Loucy (cell line): ENCODE data around the gene DIP2B.

Experiments
- H2AFZ ChIP-seq: fragments of 200-600 bp; sonication (generic); 2 replicates; pipeline ENCODE4 v1.6.0; 2016; ENCODE audit warnings: antibody characterized with exemption, mild to moderate bottlenecking, low read length, moderate library complexity
- H3F3A ChIP-seq: fragments of 200-600 bp; 2 replicates; pipeline ENCODE4 v1.6.0; 2016; ENCODE audit warnings: antibody characterized with exemption, low read depth, mild to moderate bottlenecking
- H3K27me3 ChIP-seq: fragments of 200-600 bp; sonication (generic); 2 replicates; pipeline ENCODE4 v1.6.1; 2014; ENCODE audit warnings: low read length, mild to moderate bottlenecking; ENCODE audit not compliant: insufficient read depth, poor library complexity, severe bottlenecking
- H3K36me3 ChIP-seq: fragments of 200-600 bp; sonication (generic); 2 replicates; pipeline ENCODE4 v1.6.1; 2016; ENCODE audit warnings: low read length; ENCODE audit not compliant: insufficient read depth
- H3K4me1 ChIP-seq: fragments of 200-600 bp; sonication (generic); 2 replicates; pipeline ENCODE4 v1.5.1; 2014; ENCODE audit warnings: low read length, mild to moderate bottlenecking; ENCODE audit not compliant: insufficient read depth, poor library complexity, severe bottlenecking
- H3K4me2 ChIP-seq: fragments of 200-600 bp; sonication (generic); 2 replicates; pipeline ENCODE4 v1.6.0; 2014; ENCODE audit warnings: antibody characterized with exemption, low read length, low read depth, mild to moderate bottlenecking; ENCODE audit not compliant: poor library complexity, severe bottlenecking
- H3K4me3 ChIP-seq: fragments of 200-600 bp; sonication (generic); 2 replicates; pipeline ENCODE4 v1.5.1; 2014; ENCODE audit warnings: low read length, mild to moderate bottlenecking, mixed read lengths; ENCODE audit not compliant: poor library complexity, severe bottlenecking
- H3K79me2 ChIP-seq: fragments of 200-600 bp; sonication (generic); 2 replicates; pipeline ENCODE4 v1.6.1; 2014; ENCODE audit warnings: low read length; ENCODE audit not compliant: insufficient read depth
- H3K9ac ChIP-seq: fragments of 200-600 bp; sonication (generic); 2 replicates; pipeline ENCODE4 v1.6.0; 2014; ENCODE audit warnings: mild to moderate bottlenecking, low read depth, low read length, moderate library complexity; ENCODE audit not compliant: poor library complexity, severe bottlenecking
- H3K9me2 ChIP-seq: fragments of 200-600 bp; sonication (generic); replicated peaks from 2 replicates; pipeline ENCODE4 v1.6.1; 2016; ENCODE audit warnings: low read depth, low read length, mixed read lengths
- H3K9me3 ChIP-seq: fragments of 200-600 bp; sonication (generic); 2 replicates; pipeline ENCODE4 v1.6.1; 2014; ENCODE audit warnings: mild to moderate bottlenecking, antibody characterized with exemption, low read length, low read depth; ENCODE audit not compliant: insufficient read depth
- H4K20me1 ChIP-seq: fragments of 200-600 bp; sonication (generic); 2 replicates; pipeline ENCODE4 v1.6.0; 2014; ENCODE audit warnings: antibody characterized with exemption, low read length, mild to moderate bottlenecking; ENCODE audit not compliant: insufficient read depth, poor library complexity, severe bottlenecking
- CTCF ChIP-seq: fragments of 200-600 bp; sonication (generic); conservative IDR thresholded peaks from 2 replicates; pipeline ENCODE4 v1.5.1; 2014; ENCODE audit warnings: mild to moderate bottlenecking, antibody characterized with exemption, low read length
- EZH2phosphoT487 ChIP-seq: fragments of 200-600 bp; IDR thresholded peaks from 2 replicates; pipeline ENCODE4 v1.6.1; 2018; ENCODE audit warnings: antibody characterized with exemption, mild to moderate bottlenecking, moderate library complexity, borderline replicate concordance

The DIP2B gene

GRCh38 chr12:50780013-50780412, 275.2 kb downstream of the DIP2B start:
- Histone ChIP-seq H3K9me2 (no peaks in the 10 kb centered on the region), H3K4me1 (no peaks in the 10 kb centered on the region), H3K27me3 (no peaks in the 10 kb centered on the region), H3K79me2 (peaks cover 62% of the 10 kb centered on the region), H3K36me3 (peaks cover 22% of the 10 kb centered on the region; the same call in 1 of the 2 replicates), H3K4me3 (no peak overlapping the region), H3F3A (no peaks in the 10 kb centered on the region), H3K9me3 (no peaks in the 10 kb centered on the region), H4K20me1 (peaks cover 22% of the 10 kb centered on the region), H3K4me2 (no peak overlapping the region), H3K9ac (no peak overlapping the region), H2AFZ (no peak overlapping the region)
- TF ChIP-seq CTCF (no peak), EZH2phosphoT487 (no peak)

- Histone ChIP-seq H3K4me3 (no peak overlapping the region), H2AFZ (no peak overlapping the region), H3K4me1 (no peaks in the 10 kb centered on the region), H4K20me1 (peaks cover 4% of the 10 kb centered on the region), H3F3A (no peaks in the 10 kb centered on the region), H3K4me2 (no peak overlapping the region), H3K9me2 (no peaks in the 10 kb centered on the region), H3K9me3 (peaks cover 2% of the 10 kb centered on the region; the same call in 1 of the 2 replicates), H3K36me3 (peaks cover 55% of the 10 kb centered on the region; the same call in 1 of the 2 replicates), H3K9ac (no peak overlapping the region), H3K27me3 (no peaks in the 10 kb centered on the region), H3K79me2 (peaks cover 60% of the 10 kb centered on the region)
- TF ChIP-seq CTCF (no peak), EZH2phosphoT487 (no peak)
Observed at GRCh38 chr12:50784501-50784900, 279.7 kb downstream of the DIP2B start.

GRCh38 chr12:50785406-50786001, 280.7 kb downstream of the DIP2B start:
- peaks cover 62% of the 10 kb centered on the region for H3K79me2 ChIP-seq
- no peaks in the 10 kb centered on the region for H3K27me3 ChIP-seq
- no peaks in the 10 kb centered on the region for H3F3A ChIP-seq
- TF ChIP-seq EZH2phosphoT487 (no peak), CTCF (no peak)
- H2AFZ ChIP-seq: no peak overlapping the region
- H3K9me2 ChIP-seq: no peaks in the 10 kb centered on the region
- H3K4me1 ChIP-seq: no peaks in the 10 kb centered on the region
- H4K20me1 ChIP-seq: no peaks in the 10 kb centered on the region
- H3K4me3 ChIP-seq: no peak overlapping the region
- H3K36me3 ChIP-seq: peaks cover 49% of the 10 kb centered on the region; the same call in 1 of the 2 replicates
- no peak overlapping the region for H3K9ac ChIP-seq
- H3K4me2 ChIP-seq: no peak overlapping the region
- peaks cover 2% of the 10 kb centered on the region; the same call in 1 of the 2 replicates for H3K9me3 ChIP-seq
